Transverse colon (tissue), 4 donors: ENCODE measurements around the gene IMMP2L. TPM values are rescaled to one million over a fixed set of nuclear protein-coding genes. Genes with fewer than 3 reads are reported as not detected.
A peak's percentile ranks its signal among the peaks of the same experiment; 100 is the strongest.

ENCODE experiments used
- DNase-seq: peaks from one replicate; pipeline ENCODE4 v3.0.0-alpha.2; 2019
- H3K27ac ChIP-seq, 4 donors: fragments of 200-600 bp; sonication (generic); 2 replicates each; pipeline ENCODE4 v1.5.1; 2016 to 2018; ENCODE audit warnings: inconsistent platforms in 4 of 4
- H3K27me3 ChIP-seq: fragments of 200-600 bp; sonication (generic); 2 replicates; pipeline ENCODE4 v1.5.1; 2017; ENCODE audit warnings: inconsistent platforms
- H3K36me3 ChIP-seq, 4 donors: fragments of 200-600 bp; sonication (generic); 2 replicates each; pipeline ENCODE4 v1.5.1; 2017 to 2019; ENCODE audit warnings: inconsistent platforms in 4 of 4
- H3K4me1 ChIP-seq, 4 donors: fragments of 200-600 bp; sonication (generic); 2 replicates each; pipeline ENCODE4 v1.5.1; 2017 to 2020; ENCODE audit warnings: inconsistent platforms in 4 of 4
- H3K4me3 ChIP-seq, 4 donors: fragments of 200-600 bp; sonication (generic); 1 replicate in 1 of 4; 2 replicates in 3 of 4; pipeline versions ENCODE4 v1.5.1 to v1.6.1; 2017 to 2019; ENCODE audit warnings: inconsistent platforms in 4 of 4
- H3K9me3 ChIP-seq, 2 donors: fragments of 200-600 bp; sonication (generic); 2 replicates each; pipeline ENCODE4 v1.5.1; 2017 to 2019; ENCODE audit warnings: inconsistent platforms in 2 of 2
- CTCF ChIP-seq, 5 experiments: fragments of 200-600 bp in 3 of 5; fragments of 450-650 bp in 2 of 5; sonication (generic) in 3 of 5; IDR thresholded peaks; 1 replicate in 2 of 5; 2 replicates in 3 of 5; pipeline ENCODE4 v1.5.1; 2016 to 2017; ENCODE audit warnings: antibody characterized with exemption in 5 of 5, inconsistent platforms in 3 of 5, mild to moderate bottlenecking in 2 of 5, moderate library complexity in 1 of 5
- EP300 ChIP-seq: sonication (generic); formaldehyde crosslinking; IDR thresholded peaks from one replicate; pipeline ENCODE4 v1.6.1; 2017; ENCODE audit warnings: antibody characterized with exemption, low read depth
- POLR2A ChIP-seq: fragments of 450-650 bp; IDR thresholded peaks from one replicate; pipeline ENCODE4 v1.6.1; 2016; ENCODE audit warnings: antibody characterized with exemption, mild to moderate bottlenecking, moderate library complexity
- POLR2AphosphoS5 ChIP-seq, 3 donors: sonication (generic); formaldehyde crosslinking; IDR thresholded peaks; one replicate each; pipeline ENCODE4 v1.6.1; 2016; ENCODE audit warnings: antibody characterized with exemption in 3 of 3
- whole genome bisulfite sequencing, 2 donors: methylation state at CpG; one replicate each; pipeline ENCODE4 v1.1.5; 2018; ENCODE audit warnings: low coverage in 1 of 2; 5-methylcytosine and 5-hydroxymethylcytosine counted together
- in situ Hi-C, 4 donors: fragments of 200-750 bp; cut with MboI; loops; one replicate each; pipeline versions ENCODE4 v1.15.0 to v1.15.1; 2017; ENCODE audit warnings: low sequenced_read_pairs in 3 of 4, low pct_ligation_motif_present in 1 of 4, low pct_unique_long_range_greater_than_20kb in 1 of 4
- intact Hi-C: fragments of 100-400 bp; cut with DNase I; formaldehyde crosslinking; loops from one replicate; pipeline ENCODE4 v1.15.1; 2023; ENCODE audit warnings: low total_unique reads
- total RNA-seq, 4 donors: library from RNA; depleted of rRNA; stranded (reverse); fragments of >200 nt; gene quantifications; one replicate each; pipeline ENCODE4 v1.1.0, GENCODE V29; 2016

IMMP2L gene
- total RNA-seq, 4 donors from 2014 or later = 8.6 to 69.6 (median 10.9) TPM

DNA sequence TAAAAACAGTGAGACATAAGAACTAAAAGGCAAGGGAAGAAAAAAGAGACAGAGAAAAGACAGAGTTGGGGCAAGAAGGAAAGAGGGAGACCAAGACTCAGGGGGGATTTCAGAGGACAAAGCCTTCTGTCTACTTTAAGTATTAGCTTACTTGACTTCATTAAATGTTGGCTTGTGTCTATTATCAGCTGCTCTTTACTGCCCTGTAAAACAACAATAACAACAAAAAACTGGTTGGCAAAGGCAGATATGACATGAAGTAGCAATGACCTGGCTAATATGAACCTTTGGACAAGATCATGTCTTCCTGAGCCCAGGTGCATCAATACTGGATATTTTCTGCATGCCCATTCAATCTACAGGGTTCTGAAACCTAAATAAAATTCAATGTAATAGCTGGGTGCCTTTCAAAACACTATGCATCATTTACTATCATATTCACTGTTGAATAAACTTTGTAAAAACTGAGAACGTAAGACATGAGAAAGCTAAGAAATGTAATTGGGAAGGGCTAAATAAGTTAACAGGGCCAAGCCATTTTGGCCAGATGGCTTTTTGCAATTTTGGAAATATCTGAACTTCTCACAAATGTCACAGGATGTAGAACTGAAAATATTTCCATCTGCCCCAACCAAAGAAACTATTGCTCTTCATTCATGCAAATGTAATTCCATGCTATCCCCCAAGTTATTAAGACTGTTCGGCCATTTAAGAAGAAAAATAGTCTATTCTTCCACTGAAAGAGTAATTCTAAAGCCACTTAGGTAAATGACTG is 422.0 kb downstream of the IMMP2L start:
- in situ Hi-C loops (no loop called here), intact Hi-C loops (no loop called here)
- Histone ChIP-seq H3K4me3 (no peak overlapping the region), H3K27me3 (no peaks in the 10 kb centered on the region), H3K27ac (no peak overlapping the region), H3K9me3 (no peaks in the 10 kb centered on the region), H3K4me1 (peaks cover 0 to 19% (median 15%) of the 10 kb centered on the region in 4 donors), H3K36me3 (no peaks in the 10 kb centered on the region)
- WGBS, 2 donors = 92 to 93% methylated on average over 2 of the region's 2 CpGs
- no peak for TF ChIP-seq EP300
- TF ChIP-seq CTCF (IDR thresholded peaks at IDR 0.05) = no peak
- no peak for TF ChIP-seq POLR2AphosphoS5 (IDR thresholded peaks at IDR 0.05)
- no peak for TF ChIP-seq POLR2A
- DNase-seq = no peak

- no peaks in the 10 kb centered on the region for H3K9me3 ChIP-seq
- intact Hi-C loops = no loop called here
- no peak overlapping the region for H3K4me3 ChIP-seq
- H3K36me3 ChIP-seq = no peaks in the 10 kb centered on the region
- H3K27ac ChIP-seq = no peak overlapping the region
- H3K4me1 ChIP-seq = peaks cover 0 to 19% (median 15%) of the 10 kb centered on the region in 4 donors
- no peaks in the 10 kb centered on the region for H3K27me3 ChIP-seq
- in situ Hi-C loops = no loop called here
- TF ChIP-seq POLR2A (no peak), CTCF (IDR thresholded peaks at IDR 0.05) (no peak), EP300 (no peak), POLR2AphosphoS5 (IDR thresholded peaks at IDR 0.05) (no peak)
- no peak for DNase-seq
Observed at GRCh38 chr7:111138586-111138985, 423.7 kb downstream of the IMMP2L start.

DNA sequence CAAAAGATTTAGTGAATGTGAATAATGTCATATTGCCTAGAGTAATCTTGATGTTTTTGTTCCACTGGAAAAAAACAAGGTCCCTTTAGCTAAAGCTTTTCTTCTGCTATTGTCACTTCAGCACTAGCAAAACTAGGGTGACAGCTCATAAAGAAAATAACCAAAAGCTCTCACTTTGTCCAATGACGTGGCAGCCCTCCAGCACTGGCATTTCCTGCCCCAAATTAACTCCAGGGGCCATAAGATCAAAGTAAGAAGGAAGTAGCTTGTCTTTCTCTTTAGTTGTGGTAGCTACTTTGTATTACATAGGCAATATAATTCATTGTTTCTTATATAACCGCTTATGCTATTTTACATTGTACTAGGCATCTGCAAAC is 424.1 kb downstream of the IMMP2L start:
- Histone ChIP-seq H3K4me1 (peaks cover 0 to 19% (median 15%) of the 10 kb centered on the region in 4 donors), H3K27ac (no peak overlapping the region), H3K36me3 (no peaks in the 10 kb centered on the region), H3K4me3 (no peak overlapping the region), H3K9me3 (no peaks in the 10 kb centered on the region), H3K27me3 (no peaks in the 10 kb centered on the region)
- in situ Hi-C loops = no loop called here
- intact Hi-C loops = no loop called here
- TF ChIP-seq EP300 (no peak), POLR2AphosphoS5 (IDR thresholded peaks at IDR 0.05) (no peak), POLR2A (no peak), CTCF (IDR thresholded peaks at IDR 0.05) (no peak)
- WGBS, 2 donors = 17 to 29% methylated on average over 2 of the region's 2 CpGs
- DNase-seq = peak; percentile 37

DNA sequence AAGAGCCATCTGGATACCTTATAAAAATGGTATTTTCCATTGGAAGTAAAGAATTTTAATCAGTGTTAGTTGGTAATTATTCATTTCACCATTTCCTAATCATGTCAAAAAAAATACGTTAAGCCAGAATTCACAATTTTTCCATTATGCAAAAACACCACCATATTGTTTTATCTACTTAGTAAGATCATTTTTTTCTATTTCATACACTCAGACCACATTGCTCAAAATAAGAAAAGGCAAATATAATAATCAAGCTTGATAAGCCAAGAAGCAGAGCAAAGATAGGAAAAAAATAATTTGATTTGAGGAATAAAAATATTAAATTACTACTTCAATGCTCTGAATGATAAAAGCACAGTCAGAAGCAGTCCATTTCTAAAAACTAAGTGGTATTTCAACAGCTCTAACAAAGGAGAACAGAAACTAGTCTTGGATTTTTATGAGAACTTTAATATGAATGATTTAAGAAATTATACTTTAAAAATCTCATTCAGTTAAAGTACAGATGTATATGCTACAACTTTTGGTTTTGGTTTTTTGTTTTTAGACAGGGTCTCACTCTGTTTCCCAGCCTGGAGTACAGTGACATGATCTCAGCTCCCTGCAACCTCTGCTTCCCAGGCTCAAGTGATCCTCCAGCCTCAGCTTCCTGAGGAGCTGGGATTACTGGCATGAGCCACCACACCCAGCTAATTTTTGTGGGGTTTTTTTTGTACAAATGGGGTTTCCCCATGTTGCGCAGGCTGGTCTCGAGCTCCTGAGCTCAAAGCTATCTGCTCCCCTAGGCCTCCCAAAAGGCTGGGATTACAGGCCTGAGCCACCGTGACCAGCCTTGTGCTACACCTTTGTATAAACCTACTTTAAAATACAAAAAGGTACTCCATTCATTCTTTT is 424.7 kb downstream of the IMMP2L start:
- H3K9me3 ChIP-seq = no peaks in the 10 kb centered on the region
- H3K4me3 ChIP-seq = no peak overlapping the region
- in situ Hi-C loops = no loop called here
- peaks cover 0 to 19% (median 15%) of the 10 kb centered on the region in 4 donors for H3K4me1 ChIP-seq
- H3K27me3 ChIP-seq = no peaks in the 10 kb centered on the region
- DNase-seq = no peak
- intact Hi-C loops = no loop called here
- H3K36me3 ChIP-seq = no peaks in the 10 kb centered on the region
- H3K27ac ChIP-seq = no peak overlapping the region
- TF ChIP-seq POLR2AphosphoS5 (IDR thresholded peaks at IDR 0.05) (no peak), CTCF (IDR thresholded peaks at IDR 0.05) (no peak), EP300 (no peak), POLR2A (no peak)
- WGBS, 2 donors = 68 to 72% methylated on average over 2 to 4 of the region's 4 CpGs
